ENCODE results near the gene HOXD4. TPM values are rescaled to one million over a fixed set of nuclear protein-coding genes. Genes with fewer than 3 reads are reported as not detected.

The HOXD4 gene
- total RNA-seq, 1 donor from 2014 or later = 1.3 TPM

DNA sequence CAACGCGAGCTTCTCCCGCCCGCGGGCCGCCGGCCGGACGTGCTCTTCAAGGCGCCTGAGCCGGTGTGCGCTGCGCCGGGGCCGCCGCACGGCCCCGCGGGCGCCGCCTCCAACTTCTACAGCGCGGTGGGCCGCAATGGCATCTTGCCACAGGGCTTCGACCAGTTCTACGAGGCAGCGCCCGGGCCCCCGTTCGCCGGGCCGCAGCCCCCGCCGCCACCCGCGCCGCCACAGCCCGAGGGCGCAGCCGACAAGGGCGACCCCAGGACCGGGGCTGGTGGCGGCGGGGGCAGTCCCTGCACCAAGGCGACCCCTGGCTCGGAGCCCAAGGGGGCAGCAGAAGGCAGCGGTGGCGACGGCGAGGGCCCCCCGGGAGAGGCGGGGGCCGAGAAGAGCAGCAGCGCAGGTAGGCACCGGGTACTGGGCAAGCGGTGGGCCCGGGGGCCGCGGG, 43.6 kb upstream of the HOXD4 start:
- Mint-ChIP-seq H3K4me1 (peaks cover 13% of the 10 kb centered on the region), H3K27me3 (ENCODE audit: low read depth) (peaks cover 93% of the 10 kb centered on the region), H3K36me3 (ENCODE audit: low read depth) (peaks cover 7% of the 10 kb centered on the region), H3K4me3 (no peak overlapping the region), H3K9me3 (no peaks in the 10 kb centered on the region), H3K27ac (ENCODE audit: unreplicated experiment) (no peak overlapping the region)
- TF ChIP-seq CTCF (conservative IDR thresholded peaks at IDR 0.05) = no peak
- no peak for DNase-seq (ENCODE audit: low read depth, low spot score)

GRCh38 chr2:176109192-176109901, 42.0 kb upstream of the HOXD4 start:
- DNase-seq (ENCODE audit: low read depth, low spot score) = no peak
- H3K27me3 Mint-ChIP-seq (ENCODE audit: low read depth) = peaks cover 93% of the 10 kb centered on the region
- TF ChIP-seq CTCF (conservative IDR thresholded peaks at IDR 0.05) = no peak
- H3K4me3 Mint-ChIP-seq = peak overlapping the region; percentile 1
- H3K36me3 Mint-ChIP-seq (ENCODE audit: low read depth) = peaks cover 7% of the 10 kb centered on the region
- peaks cover 13% of the 10 kb centered on the region for H3K4me1 Mint-ChIP-seq
- H3K9me3 Mint-ChIP-seq = no peaks in the 10 kb centered on the region
- H3K27ac Mint-ChIP-seq (ENCODE audit: unreplicated experiment) = no peak overlapping the region

DNA sequence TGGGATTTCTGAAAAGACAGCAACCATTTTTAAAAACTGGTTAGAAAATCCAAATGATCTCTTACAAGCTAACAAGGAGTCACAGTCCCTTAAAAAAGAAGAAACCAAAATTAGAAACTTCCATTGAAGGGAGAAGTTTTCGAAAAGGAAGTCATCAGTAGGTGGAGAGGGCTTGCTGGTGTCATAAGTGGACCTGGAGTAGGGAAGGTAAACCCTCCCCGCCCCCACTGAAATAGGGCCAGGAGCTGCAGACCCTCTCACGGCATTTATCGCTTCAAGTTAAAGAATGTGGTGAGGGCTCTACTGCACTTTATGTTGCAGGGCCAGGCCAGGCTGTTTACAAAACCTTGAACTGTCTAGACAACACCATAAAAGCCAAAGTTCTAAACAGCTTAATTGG, 41.4 kb upstream of the HOXD4 start:
- TF ChIP-seq CTCF (conservative IDR thresholded peaks at IDR 0.05) = no peak
- Mint-ChIP-seq H3K9me3 (no peaks in the 10 kb centered on the region), H3K4me3 (no peak overlapping the region), H3K27me3 (ENCODE audit: low read depth) (peaks cover 93% of the 10 kb centered on the region), H3K27ac (ENCODE audit: unreplicated experiment) (no peak overlapping the region), H3K4me1 (peaks cover 13% of the 10 kb centered on the region), H3K36me3 (ENCODE audit: low read depth) (peaks cover 7% of the 10 kb centered on the region)
- no peak for DNase-seq (ENCODE audit: low read depth, low spot score)

DNA sequence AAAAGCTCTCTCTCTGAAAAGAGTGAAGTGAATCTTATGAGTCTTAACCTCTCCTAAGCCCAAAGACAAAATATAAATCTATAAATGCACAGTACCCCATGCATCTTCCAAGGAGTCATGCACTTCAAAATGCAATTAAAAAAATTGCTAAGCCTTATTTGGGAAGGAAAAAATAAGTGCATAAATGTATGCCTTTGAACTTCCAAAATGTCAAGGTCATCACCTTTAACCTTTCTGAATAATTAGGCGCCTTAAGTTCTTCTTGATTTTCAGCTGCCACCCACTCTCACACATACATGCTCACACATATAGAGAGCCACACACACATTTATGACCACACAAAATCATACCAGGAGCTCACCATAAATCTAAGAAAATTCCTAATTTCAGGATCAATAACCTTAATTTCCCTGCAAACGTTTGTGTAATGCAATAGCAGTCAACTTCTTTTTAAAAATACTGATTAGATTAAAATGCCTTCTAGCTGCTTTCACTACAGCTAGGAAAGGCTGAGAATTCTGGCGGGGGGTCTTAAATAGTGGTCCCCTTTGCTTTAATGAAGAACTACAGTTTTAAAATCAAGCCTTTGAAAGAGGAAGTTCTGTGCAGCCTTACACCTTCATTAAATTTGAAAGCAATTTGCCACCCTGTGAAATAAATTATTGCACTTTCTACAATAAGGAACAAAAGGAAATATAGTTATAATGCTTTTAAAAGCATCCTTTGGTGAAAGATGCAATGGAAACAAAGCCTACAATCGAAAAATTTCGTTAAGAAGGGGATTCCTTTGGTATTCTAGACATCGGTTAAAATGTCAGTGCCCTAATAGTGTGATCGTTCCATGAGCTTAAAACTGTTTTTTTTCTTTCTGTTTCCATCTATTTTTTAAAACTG, 40.7 kb upstream of the HOXD4 start:
- Mint-ChIP-seq H3K27ac (ENCODE audit: unreplicated experiment) (no peak overlapping the region), H3K4me1 (peaks cover 13% of the 10 kb centered on the region), H3K4me3 (peak overlapping the region; percentile 5), H3K9me3 (no peaks in the 10 kb centered on the region), H3K36me3 (ENCODE audit: low read depth) (peaks cover 7% of the 10 kb centered on the region), H3K27me3 (ENCODE audit: low read depth) (peaks cover 93% of the 10 kb centered on the region)
- no peak for DNase-seq (ENCODE audit: low read depth, low spot score)
- TF ChIP-seq CTCF (conservative IDR thresholded peaks at IDR 0.05) = no peak

- Mint-ChIP-seq H3K9me3 (no peaks in the 10 kb centered on the region), H3K27ac (ENCODE audit: unreplicated experiment) (no peak overlapping the region), H3K4me1 (peaks cover 7% of the 10 kb centered on the region), H3K27me3 (ENCODE audit: low read depth) (peaks cover 93% of the 10 kb centered on the region), H3K36me3 (ENCODE audit: low read depth) (peaks cover 5% of the 10 kb centered on the region), H3K4me3 (peak overlapping the region; percentile 5)
- peak; percentile 69 for DNase-seq (ENCODE audit: low read depth, low spot score)
- TF ChIP-seq CTCF (conservative IDR thresholded peaks at IDR 0.05) = peak; percentile 72
Measured at GRCh38 chr2:176111309-176111663, 40.1 kb upstream of the HOXD4 start.

All from neural crest cell (in vitro differentiated cells).